Measurements from ENCODE around the gene NPL.

GRCh38 chr1:182794676-182795201 lies 5.2 kb downstream of the NPL start:
- no peak for TF ChIP-seq ZNF565 (CRISPR knock-in tag; conservative IDR thresholded peaks at IDR 0.05; ENCODE audit: low read depth)
- TF ChIP-seq PATZ1 (CRISPR knock-in tag; IDR thresholded peaks at IDR 0.05; ENCODE audit: borderline replicate concordance) = no peak
- TF ChIP-seq ISL1 (CRISPR knock-in tag; IDR thresholded peaks at IDR 0.05) = no peak
- TF ChIP-seq CREB5 (CRISPR knock-in tag; IDR thresholded peaks at IDR 0.05; ENCODE audit: low read depth) = no peak
- no peak for TF ChIP-seq ZFP30 (CRISPR knock-in tag; IDR thresholded peaks at IDR 0.05)
